H9 (cell line): ENCODE measurements around the gene MAP1S. TPM values are rescaled to one million over a fixed set of nuclear protein-coding genes. Genes with fewer than 3 reads are reported as not detected.
A peak's percentile ranks its signal among the peaks of the same experiment; 100 is the strongest.

Source experiments
- DNase-seq: peaks from one replicate; pipeline ENCODE4 v3.0.0-alpha.2; 2017
- H2AFZ ChIP-seq: one replicate; pipeline ENCODE4 v1.6.1; 2013; ENCODE audit warnings: mild to moderate bottlenecking, low read length, control low read depth, moderate library complexity
- H2AK5ac ChIP-seq: 2 replicates; pipeline ENCODE4 v1.6.1; 2013; ENCODE audit warnings: low read length, control low read depth, mixed read lengths; ENCODE audit not compliant: insufficient read length
- H2BK120ac ChIP-seq: one replicate; pipeline ENCODE4 v1.6.1; 2013; ENCODE audit warnings: low read depth, mild to moderate bottlenecking, low read length, control low read depth, inconsistent platforms; ENCODE audit not compliant: poor library complexity, severe bottlenecking
- H2BK12ac ChIP-seq: 2 replicates; pipeline ENCODE4 v1.6.1; 2013; ENCODE audit warnings: low read length, control low read depth, mixed read lengths, low read depth; ENCODE audit not compliant: insufficient read length
- H2BK15ac ChIP-seq: 2 replicates; pipeline ENCODE4 v1.6.1; 2013; ENCODE audit warnings: low read depth, low read length, control low read depth
- H2BK20ac ChIP-seq: one replicate; pipeline ENCODE4 v1.6.1; 2013; ENCODE audit warnings: low read depth, mild to moderate bottlenecking, low read length, control low read depth, inconsistent platforms; ENCODE audit not compliant: poor library complexity, severe bottlenecking
- H2BK5ac ChIP-seq: 2 replicates; pipeline ENCODE4 v1.6.1; 2013; ENCODE audit warnings: low read length, control low read depth, mixed read lengths; ENCODE audit not compliant: insufficient read length
- H3K14ac ChIP-seq: 2 replicates; pipeline ENCODE4 v1.6.1; 2013; ENCODE audit warnings: low read length, control low read depth; ENCODE audit not compliant: insufficient read depth
- H3K18ac ChIP-seq: 2 replicates; pipeline ENCODE4 v1.6.1; 2013; ENCODE audit warnings: low read depth, mild to moderate bottlenecking, mixed read lengths, low read length, control low read depth; ENCODE audit not compliant: insufficient read length
- H3K23ac ChIP-seq: 2 replicates; pipeline ENCODE4 v1.6.1; 2013; ENCODE audit warnings: low read length, control low read depth, mixed read lengths, low read depth; ENCODE audit not compliant: insufficient read length
- H3K23me2 ChIP-seq: 2 replicates; pipeline ENCODE4 v1.6.1; 2013; ENCODE audit warnings: low read depth, mild to moderate bottlenecking, mixed read lengths, low read length, control low read depth; ENCODE audit not compliant: insufficient read length, poor library complexity, severe bottlenecking
- H3K27ac ChIP-seq: 2 replicates; pipeline ENCODE4 v1.5.1; 2013; ENCODE audit warnings: low read length, control low read depth, mixed read lengths, low read depth; ENCODE audit not compliant: insufficient read length
- H3K27me3 ChIP-seq: 2 replicates; pipeline ENCODE4 v1.6.1; 2013; ENCODE audit warnings: low read length, control low read depth, inconsistent platforms; ENCODE audit not compliant: insufficient read depth
- H3K4ac ChIP-seq: 2 replicates; pipeline ENCODE4 v1.6.1; 2013; ENCODE audit warnings: low read depth, mild to moderate bottlenecking, control low read depth, inconsistent platforms, low read length, moderate library complexity
- H3K4me1 ChIP-seq: 2 replicates; pipeline ENCODE4 v1.6.1; 2013; ENCODE audit warnings: low read length, control low read depth, inconsistent platforms; ENCODE audit not compliant: insufficient read depth
- H3K4me2 ChIP-seq: 2 replicates; pipeline ENCODE4 v1.6.1; 2013; ENCODE audit warnings: low read length, control low read depth, mixed read lengths; ENCODE audit not compliant: insufficient read length, insufficient read depth
- H3K56ac ChIP-seq: 2 replicates; pipeline ENCODE4 v1.6.1; 2013; ENCODE audit warnings: low read depth, mild to moderate bottlenecking, mixed read lengths, low read length, control low read depth; ENCODE audit not compliant: insufficient read length
- H3K79me1 ChIP-seq: 2 replicates; pipeline ENCODE4 v1.6.1; 2013; ENCODE audit warnings: low read depth, mild to moderate bottlenecking, moderate library complexity, low read length, control low read depth, inconsistent platforms; ENCODE audit not compliant: insufficient read depth, poor library complexity, severe bottlenecking
- H3K79me2 ChIP-seq: 2 replicates; pipeline ENCODE4 v1.6.1; 2013; ENCODE audit warnings: low read length, control low read depth, inconsistent platforms; ENCODE audit not compliant: insufficient read depth
- H3K9ac ChIP-seq: 2 replicates; pipeline ENCODE4 v1.6.1; 2013; ENCODE audit warnings: low read length, control low read depth, mixed read lengths; ENCODE audit not compliant: insufficient read length; ENCODE audit errors: extremely low read depth
- H3K9me3 ChIP-seq: one replicate; pipeline ENCODE4 v1.6.1; 2013; ENCODE audit warnings: low read depth, low read length, inconsistent platforms; ENCODE audit not compliant: control insufficient read depth
- H3T11ph ChIP-seq: one replicate; pipeline ENCODE4 v1.6.1; 2013; ENCODE audit warnings: mild to moderate bottlenecking, low read length, control low read depth, inconsistent platforms
- H4K20me1 ChIP-seq: one replicate; pipeline ENCODE4 v1.6.1; 2013; ENCODE audit not compliant: control insufficient read depth, insufficient read length, insufficient read depth
- H4K5ac ChIP-seq: 2 replicates; pipeline ENCODE4 v1.6.1; 2013; ENCODE audit warnings: low read depth, mild to moderate bottlenecking, mixed read lengths, low read length, control low read depth; ENCODE audit not compliant: insufficient read length
- H4K8ac ChIP-seq: replicated peaks from 2 replicates; pipeline ENCODE4 v1.6.1; 2013; ENCODE audit warnings: low read length, control low read depth, mixed read lengths, low read depth; ENCODE audit not compliant: insufficient read length
- H4K91ac ChIP-seq: 2 replicates; pipeline ENCODE4 v1.6.1; 2013; ENCODE audit warnings: low read depth, mild to moderate bottlenecking, moderate library complexity, mixed read lengths, low read length, control low read depth; ENCODE audit not compliant: insufficient read length
- H3K27ac Mint-ChIP-seq, 3 experiments: 2 replicates in 2 of 3; 3 replicates in 1 of 3; pipeline ENCODE4 v1.8.0; 2020 to 2021; ENCODE audit warnings: mixed read lengths in 3 of 3, mild to moderate bottlenecking in 1 of 3, moderate library complexity in 1 of 3
- H3K27me3 Mint-ChIP-seq: 2 replicates; pipeline ENCODE4 v1.8.0; 2021; ENCODE audit warnings: low read depth, mild to moderate bottlenecking, moderate library complexity, mixed read lengths
- H3K36me3 Mint-ChIP-seq, 3 experiments: 2 replicates in 2 of 3; 3 replicates in 1 of 3; pipeline ENCODE4 v1.8.0; 2020 to 2021; ENCODE audit warnings: low read depth in 3 of 3, mixed read lengths in 3 of 3; ENCODE audit not compliant: insufficient read depth in 1 of 3
- H3K4me1 Mint-ChIP-seq, 2 experiments: 2 replicates each; pipeline ENCODE4 v1.8.0; 2020; ENCODE audit warnings: mixed read lengths in 2 of 2
- H3K4me3 Mint-ChIP-seq, 2 experiments: 2 replicates in 1 of 2; 3 replicates in 1 of 2; pipeline ENCODE4 v1.8.0; 2020 to 2021; ENCODE audit warnings: mild to moderate bottlenecking in 2 of 2, mixed read lengths in 2 of 2, moderate library complexity in 1 of 2
- H3K9me3 Mint-ChIP-seq, 2 experiments: 2 replicates in 1 of 2; 3 replicates in 1 of 2; pipeline ENCODE4 v1.8.0; 2020; ENCODE audit warnings: mild to moderate bottlenecking in 2 of 2, mixed read lengths in 2 of 2, moderate library complexity in 1 of 2
- CTCF ChIP-seq: fragments of 200-600 bp; sonication (generic); conservative IDR thresholded peaks from 3 replicates; pipeline ENCODE4 v1.8.0; 2021; ENCODE audit warnings: antibody characterized with exemption, mild to moderate bottlenecking
- WGBS: extraction: QIAGEN DNeasy Blood & Tissue Kit; methylation state at CpG from one replicate; pipeline ENCODE4 v1.1.7; 2013; ENCODE audit warnings: missing lambda C conversion rate, low lambda C conversion rate, mixed read lengths; ENCODE audit not compliant: insufficient read length; ENCODE audit errors: extremely low coverage; 5-methylcytosine and 5-hydroxymethylcytosine counted together
- total RNA-seq: library from RNA; stranded (reverse); gene quantifications from 2 replicates; pipeline ENCODE4 v1.2.1, GENCODE V29; 2021

The MAP1S gene
- total RNA-seq, 1 experiment from 2014 or later: 160 TPM

- H3K4me2 ChIP-seq: peak overlapping the region; percentile 74
- no peak for TF ChIP-seq CTCF
- Mint-ChIP-seq H3K9me3 (no peaks in the 10 kb centered on the region; a peak in 1 of 5 replicates), H3K4me3 (peak overlapping the region; percentile 82 to 88), H3K36me3 (peaks cover 11 to 25% (median 20%) of the 10 kb centered on the region in 3 experiments; a peak in 6 of 7 replicates), H3K27me3 (no peaks in the 10 kb centered on the region), H3K4me1 (peaks cover 22 to 30% of the 10 kb centered on the region in 2 experiments), H3K27ac (peak overlapping the region; percentile 59 to 92 (median 91); a peak in 4 of 7 replicates)
- H3K27ac ChIP-seq: no peak overlapping the region
- H2AFZ ChIP-seq: no peak overlapping the region
- no peak overlapping the region for H2BK120ac ChIP-seq
- H2BK5ac ChIP-seq: no peak overlapping the region
- H4K91ac ChIP-seq: no peak overlapping the region
- H2BK12ac ChIP-seq: no peak overlapping the region
- H3K27me3 ChIP-seq: no peaks in the 10 kb centered on the region
- no peak for DNase-seq
- no peak overlapping the region for H3K9ac ChIP-seq
- peaks cover 14% of the 10 kb centered on the region for H3K79me1 ChIP-seq
- H3K18ac ChIP-seq: no peak overlapping the region
- H3K56ac ChIP-seq: no peak overlapping the region
- no peak overlapping the region for H3K14ac ChIP-seq
- no peaks in the 10 kb centered on the region for H4K20me1 ChIP-seq
- no peak overlapping the region for H4K8ac ChIP-seq
- H3K9me3 ChIP-seq: no peaks in the 10 kb centered on the region
- H2BK20ac ChIP-seq: no peak overlapping the region
- H2AK5ac ChIP-seq: no peak overlapping the region
- peaks cover 7% of the 10 kb centered on the region for H3K4me1 ChIP-seq
- peaks cover 6% of the 10 kb centered on the region for H3K23me2 ChIP-seq
- no peak overlapping the region for H3K4ac ChIP-seq
- peaks cover 14% of the 10 kb centered on the region; the same call in 1 of the 2 replicates for H3K79me2 ChIP-seq
- H3K23ac ChIP-seq: no peak overlapping the region
- no peak overlapping the region for H3T11ph ChIP-seq
- no CpG with 5 or more reads among the region's 4 CpGs for WGBS
- H4K5ac ChIP-seq: no peak overlapping the region
- no peak overlapping the region for H2BK15ac ChIP-seq
Measured at GRCh38 chr19:17718550-17718946, 732 bp upstream of the MAP1S start.
